Measurements from ENCODE around the gene A2M.

The A2M gene

DNA sequence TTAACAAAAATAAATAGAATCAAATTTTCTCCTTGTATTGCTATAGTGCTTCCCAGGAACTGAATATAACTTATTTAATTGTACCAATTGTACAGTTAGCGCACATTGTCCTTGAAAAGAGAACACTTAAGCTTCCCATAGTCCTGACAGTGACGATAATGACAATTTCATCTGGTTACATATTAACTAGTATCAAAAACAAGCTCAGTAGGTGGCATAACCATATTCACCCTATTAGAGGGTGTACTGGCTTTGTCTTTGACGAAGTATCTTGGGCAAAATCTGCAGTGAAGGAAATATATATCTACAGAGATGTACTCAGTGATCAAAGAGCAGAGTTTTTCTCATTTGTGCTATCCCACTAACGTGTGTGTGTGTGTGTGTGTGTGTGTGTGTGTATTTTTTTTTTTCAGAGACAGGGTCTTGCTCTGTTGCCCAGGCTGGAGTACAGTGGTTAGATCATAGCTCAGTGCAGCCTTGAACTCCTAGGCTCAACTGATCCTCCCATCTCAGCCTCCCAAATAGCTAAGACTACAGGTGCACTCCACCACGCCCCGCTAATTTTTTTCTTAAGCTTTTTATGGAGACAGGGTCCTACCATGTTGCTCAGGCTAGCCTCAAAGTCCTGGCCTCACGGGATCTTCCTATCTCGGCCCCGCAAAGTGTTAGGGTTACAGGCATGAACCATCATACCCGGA is 4.9 kb upstream of the A2M start:
- no peak for DNase-seq

DNA sequence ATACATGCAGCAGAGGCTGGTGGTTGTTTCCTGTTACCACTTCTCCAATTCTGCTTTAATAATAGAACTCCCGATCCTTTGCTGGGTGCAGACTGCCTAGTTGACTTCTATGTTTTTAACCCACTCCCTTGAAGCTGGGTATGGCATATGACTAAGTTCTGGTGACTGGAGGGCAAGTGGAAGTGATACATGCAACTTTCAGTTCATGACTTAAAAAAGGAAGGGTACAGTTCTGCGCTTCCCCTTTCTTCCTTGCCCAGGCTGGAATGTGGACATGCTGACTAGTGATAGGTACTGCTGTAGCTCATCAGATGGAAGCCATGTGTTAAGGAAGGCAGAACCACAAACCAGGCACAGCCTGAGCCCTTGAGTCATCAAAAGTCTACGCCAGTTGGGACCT is 2.4 kb upstream of the A2M start:
- no peak for DNase-seq

DNA sequence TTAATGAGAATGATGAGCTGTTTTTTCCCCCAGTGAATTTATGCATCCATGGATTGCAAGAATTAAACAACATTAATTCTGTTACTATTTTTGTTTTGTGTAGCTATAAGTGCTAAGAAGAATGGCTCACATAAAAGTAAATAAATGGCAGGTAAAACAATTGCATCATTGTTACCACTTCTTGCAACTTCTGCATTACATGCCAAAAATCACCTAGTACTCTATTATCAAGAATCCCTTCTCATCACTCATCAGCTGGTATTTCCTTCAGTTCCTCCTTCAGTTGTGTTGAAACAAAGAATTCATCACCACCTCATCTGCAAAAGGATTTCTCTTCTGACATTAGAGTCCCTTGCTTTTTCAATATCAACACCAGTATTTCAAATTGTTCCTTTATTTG is 773 bp downstream of the A2M start:
- no peak for DNase-seq

DNA sequence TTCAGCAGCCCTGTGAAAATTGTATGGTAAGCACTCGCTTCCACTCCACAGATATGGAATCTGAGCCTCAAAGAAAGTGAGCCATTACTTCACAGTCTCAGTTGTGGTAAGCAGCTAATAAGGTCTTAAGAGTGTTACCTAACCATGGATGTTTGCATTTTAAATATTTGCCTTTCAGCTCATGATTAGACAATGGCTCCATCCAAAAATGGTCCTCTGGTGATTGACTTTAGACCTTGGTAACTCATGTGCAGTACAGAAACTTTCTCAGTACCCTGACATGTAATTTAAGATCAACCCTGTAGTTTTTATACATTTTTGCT is 1.8 kb downstream of the A2M start:
- no peak for DNase-seq

DNA sequence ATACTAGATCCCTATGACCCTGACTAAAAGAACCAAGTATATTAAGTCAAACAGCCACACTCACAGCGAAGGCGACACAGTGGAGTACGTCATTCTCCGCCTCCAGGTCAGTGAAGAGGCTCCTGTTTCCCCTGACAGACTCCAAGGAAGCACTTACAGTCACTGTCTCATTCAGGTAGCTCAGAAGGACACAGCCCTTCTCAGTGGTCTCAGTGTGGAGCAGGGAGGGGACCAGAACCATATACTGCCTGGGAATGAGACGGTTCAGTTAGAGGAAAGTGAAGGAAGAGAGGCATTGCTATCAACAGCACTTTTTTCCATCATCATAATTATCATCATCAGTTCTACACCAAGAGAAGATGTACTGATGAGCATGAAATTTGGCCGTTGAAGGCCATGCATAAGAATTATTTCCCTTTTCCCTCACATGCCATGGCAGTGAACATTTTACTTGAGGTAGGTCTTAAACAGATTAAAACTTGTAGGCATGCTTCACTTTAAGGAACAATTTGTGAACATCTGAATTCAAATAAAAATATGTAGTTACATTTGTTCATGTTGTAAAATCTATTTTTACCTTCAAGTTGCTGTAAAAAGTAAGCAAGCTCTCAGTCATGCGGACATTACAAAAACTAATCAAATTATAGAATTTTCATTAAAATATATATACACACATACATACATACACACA is 2.3 kb downstream of the A2M start:
- DNase-seq, result no peak

DNA sequence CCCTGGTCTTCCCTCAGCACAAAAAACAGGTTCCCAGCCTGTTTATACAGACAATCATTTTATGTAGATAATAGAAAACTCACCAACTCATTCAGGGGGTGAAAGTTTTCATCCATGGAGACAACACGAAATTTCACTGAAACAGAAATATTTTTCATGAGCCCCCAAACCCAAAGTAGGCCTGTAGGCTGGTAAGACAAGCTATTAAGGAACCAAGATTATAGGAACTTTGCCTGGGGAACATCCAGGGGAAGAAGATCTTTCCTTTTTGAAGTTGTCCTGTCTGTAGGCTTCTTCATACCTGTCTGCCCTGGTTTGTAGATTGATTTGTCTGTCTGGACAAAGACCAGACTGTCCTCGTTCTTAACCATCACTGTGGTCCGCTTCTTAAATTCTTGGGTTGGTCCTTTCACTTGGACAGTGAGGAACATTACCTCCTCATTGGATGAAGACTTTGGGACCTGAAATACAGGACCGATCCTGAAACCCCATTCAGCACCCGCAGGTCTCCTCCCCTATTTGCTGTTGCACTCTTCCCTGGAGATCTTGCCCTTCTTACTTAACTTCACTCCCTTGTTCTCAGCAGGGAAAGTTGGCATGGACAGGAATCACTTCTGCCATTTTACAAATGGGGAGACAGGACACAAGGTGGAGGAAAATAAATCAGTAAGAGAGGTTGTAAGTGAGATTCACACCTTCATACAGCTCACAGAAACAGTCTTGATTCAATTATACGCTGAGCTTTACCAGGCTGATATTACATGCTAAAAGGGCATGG is 3.5 kb downstream of the A2M start:
- DNase-seq, result no peak

DNA sequence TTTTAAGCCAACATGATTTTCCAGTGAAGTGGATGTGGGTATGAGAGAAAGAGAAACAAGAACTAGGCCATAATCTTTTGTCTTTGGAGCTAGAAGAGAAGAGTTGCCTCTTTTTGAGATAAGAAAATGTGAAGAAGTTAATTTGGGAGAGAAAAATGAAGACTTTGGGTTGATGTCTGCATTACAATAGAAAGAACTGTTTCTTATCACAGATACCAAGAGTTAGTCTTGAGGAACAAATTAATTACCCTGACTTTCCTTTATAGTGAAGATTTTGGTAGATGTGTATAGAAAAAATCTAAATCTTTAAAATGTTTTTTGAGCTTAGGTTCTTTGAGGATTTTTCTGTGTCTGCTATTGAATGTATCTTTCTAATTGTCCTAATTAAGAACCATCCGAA is 4.2 kb downstream of the A2M start:
- DNase-seq, result no peak

DNA sequence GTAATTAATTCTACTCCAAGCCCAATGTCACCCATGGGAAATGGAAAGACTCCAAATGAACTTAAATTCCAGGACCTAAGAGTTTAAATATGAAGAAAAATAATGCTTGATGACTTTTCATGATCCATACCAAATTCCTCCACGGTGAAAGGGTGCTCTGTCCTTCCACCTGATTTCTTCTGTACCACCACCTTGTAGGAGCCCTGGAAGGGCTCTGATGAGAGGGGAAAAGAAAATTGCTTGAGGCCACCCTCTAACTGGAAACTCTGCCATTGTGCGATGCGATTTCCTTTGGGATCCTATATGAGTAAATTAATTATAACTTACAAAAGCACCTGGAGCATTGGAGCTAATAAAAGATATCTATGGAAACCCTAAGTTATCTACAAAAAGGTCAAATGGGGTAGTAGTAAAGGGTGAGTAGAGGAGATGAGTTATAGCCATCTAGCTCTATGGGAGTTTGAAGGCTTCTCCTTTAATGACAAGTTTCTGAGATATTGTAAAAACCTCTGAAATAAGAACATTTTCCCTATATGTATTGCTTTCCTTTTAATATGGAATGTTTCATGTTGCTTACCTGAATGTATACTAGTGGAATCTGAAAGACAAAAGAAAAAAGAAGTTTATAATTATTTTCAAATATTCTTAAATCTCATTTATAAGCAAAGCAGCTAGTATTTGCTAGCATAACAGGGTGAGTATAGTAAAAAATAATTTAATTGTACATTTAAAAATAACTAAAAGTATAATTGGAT is 5.8 kb downstream of the A2M start:
- DNase-seq, result no peak

DNA sequence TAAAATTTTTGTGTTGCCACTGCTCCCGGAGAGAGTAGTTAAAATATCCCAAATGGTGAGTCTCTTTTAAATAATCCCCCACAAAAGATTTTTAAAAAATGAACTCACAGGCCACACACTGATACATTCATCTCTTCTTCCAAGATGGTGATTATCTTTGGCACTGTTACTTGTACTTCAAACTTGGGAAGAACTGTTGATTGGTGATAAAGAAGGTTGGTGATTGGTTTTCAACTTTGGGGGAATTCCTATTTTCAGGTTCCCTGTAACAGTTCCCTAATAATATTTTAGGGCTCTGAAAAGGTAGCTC is 6.6 kb downstream of the A2M start:
- DNase-seq, result no peak

DNA sequence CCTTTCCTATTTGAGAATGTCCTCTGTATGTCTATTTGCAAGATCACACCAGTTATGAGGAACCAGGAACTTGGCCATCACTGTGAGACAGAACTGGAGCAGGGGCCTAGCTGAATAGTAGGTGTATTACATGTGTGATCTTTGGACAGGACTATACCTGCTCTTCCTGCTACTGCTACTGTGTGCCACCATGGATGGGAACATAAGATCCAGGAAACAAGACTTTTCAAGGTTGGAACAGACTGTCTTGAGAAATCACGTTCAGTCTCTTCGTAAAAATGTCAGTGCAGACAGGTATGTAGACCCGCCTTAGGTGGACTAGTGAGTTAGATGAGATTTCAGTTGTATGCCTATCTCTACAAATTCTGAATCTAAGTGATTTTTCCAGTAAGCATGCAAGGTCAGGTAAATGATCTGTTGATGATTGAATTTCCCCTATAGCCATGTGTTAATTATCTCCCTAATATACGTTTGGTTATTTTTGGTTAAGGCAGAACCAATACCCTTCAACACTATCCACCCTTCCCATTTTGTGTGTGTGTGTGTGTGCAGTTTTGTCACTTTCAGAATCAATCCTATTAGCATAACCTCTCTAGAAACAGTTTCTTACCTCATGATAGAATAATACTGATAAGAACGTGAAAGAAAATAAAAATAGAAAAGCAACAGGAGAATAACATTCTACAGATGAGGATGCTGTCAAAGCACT is 7.1 kb downstream of the A2M start:
- no peak for DNase-seq

DNA sequence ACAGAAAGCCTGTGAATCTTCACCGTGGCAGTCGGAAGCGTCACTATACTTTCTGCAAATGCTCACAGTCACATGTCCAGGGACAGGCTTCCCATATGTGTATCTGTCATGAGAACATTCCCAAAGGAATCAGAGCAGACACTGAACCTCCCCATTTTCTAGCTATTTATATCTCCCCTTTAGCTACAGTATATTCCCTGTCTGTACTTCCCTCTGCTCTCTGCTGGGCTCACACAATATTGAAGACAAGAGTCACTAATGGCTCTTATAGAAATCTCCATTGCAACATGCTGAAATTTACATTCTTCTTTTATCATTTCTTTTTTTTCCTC is 8.2 kb downstream of the A2M start:
- no peak for DNase-seq

DNA sequence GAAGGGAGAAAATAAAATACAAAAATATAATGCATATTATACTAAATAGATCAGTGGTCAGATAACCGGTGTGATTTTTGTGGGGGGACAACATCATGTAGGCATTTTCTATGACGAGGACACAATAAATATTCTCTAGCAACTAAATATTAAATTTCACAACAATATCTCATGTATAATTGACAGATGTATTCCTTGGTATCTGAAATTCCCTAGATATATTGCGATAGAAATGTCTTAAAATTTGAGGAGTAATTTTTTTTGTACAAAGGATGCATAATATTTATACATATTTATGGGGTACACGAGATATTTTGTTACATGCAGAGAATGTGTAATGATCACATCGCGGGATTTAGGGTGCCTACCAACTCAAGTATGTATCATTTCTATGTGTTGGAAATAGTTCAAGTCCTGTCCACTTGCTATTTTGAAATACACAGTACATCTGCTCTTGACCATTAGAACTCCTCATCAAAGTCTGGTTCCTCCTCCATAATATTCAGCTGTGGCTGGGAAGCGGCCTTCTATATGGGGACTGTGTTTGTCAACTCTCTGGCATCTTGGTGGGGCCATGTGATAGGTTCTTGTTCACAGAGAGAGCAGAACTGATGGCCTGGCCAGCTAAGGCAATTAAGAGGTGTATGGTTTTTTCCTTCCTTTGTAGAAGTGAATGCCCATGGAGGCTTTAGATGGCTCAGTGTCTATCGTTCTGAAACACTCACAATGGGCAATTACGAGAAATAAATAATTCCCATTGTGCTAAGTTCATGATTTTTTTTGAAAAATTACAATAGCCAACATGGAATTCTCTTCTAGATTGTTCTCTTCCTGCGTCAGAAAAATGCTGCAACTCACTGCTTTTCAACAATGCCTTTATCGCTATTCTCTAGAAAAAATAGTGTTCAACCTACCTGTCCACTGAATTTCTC is 8.8 kb downstream of the A2M start:
- DNase-seq, result no peak

DNA sequence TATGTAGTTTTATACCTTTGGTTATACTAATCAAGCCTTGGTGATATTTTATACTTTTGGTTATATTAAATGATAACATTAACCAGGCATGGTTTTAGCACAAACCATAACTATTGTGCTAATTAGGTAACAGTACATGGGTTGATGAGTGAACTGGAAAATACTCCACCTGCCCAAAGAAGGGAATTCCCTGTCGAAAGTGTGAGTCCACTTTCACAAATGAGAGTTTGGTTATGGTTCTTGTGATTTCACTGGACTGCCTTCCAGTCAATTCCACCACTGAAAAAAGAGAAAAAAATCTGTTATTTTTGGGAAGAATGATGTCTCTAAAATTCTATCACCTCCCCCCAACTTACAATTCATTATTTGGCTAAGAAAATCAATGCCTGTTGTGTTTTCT is 9.7 kb downstream of the A2M start:
- no peak for DNase-seq

DNA sequence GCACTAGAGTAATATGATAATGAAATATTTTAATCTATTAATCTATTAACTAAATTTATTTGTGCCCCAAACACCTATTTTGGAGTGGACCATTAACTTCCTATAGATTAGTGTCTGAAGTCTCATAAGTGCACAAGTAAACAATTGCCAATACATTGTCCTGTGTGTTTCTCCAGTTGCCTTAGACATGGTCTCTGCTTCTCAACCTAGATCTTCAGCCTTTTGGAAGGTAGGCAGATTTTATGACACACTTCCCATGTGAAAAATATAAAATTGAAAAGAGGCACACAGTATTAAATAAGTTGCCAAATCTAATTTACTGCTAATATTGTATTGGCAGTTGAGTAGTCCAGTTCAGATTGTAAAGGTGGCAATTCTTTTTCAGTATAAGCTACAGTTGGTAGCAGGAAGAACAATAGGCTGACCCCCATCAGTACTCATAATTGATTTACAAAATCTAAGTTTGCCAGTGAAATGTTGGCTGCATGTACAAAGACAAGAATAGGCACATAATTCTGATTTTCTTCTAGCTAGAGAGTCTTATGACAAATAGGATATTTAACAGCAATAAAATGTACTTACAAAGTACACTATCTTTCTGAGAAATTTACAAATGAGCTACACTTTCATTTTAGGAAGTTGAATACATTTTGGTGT is 10.8 kb downstream of the A2M start:
- no peak for DNase-seq

DNA sequence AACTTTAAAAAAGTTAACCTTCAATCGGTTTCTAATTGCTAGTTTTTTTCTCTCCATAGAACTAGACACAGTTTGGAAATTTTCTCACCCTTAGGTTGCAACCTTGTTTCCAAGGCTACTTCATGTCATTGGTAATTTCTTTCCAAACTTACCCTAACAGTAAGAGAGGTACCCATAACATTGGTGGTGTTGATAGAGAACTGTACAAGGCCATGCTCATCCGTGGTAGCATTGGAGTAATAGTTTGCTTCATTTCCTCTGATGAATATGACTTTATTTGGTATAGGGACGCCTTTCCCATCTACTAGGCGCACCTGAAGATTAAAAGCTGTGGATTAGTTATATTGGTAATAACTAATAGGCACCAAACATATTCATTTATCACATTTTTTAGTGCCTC is 11.6 kb downstream of the A2M start:
- DNase-seq, result no peak

DNA sequence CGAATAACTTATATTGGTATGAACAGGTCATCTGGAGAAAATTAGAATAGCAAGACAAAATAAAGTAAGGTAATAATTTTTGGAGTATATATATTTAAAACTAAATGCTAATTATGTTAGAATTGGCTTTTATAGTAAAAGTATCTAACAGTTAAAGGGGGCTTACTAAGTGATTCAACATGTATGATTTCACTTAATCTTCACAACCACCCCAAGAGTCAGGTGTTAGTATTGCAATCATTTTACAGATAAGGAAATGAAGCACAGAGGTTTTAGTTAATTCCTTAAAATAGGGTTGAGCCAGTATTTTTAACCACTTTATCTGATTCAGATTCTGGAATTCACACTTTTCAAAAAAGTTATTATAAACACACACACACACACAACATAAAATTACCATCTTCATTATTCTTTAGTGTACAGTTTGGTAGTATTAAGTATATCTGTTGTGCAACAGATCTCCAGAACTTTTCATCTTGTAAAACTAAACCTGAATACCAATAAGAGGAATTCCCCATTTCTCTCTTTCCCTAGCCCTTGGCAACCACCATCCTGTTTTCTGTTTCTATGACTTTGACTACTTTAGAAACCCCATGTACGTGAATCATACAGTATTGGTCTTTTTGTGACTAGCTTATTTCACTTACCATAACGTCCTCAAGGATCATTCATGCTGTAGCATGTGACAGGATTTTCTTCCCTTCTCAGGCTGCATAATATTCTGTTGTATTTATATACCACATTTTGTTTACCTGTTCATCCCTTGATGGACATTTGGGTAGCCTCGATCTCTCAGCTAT is 12.5 kb downstream of the A2M start:
- no peak for DNase-seq

DNA sequence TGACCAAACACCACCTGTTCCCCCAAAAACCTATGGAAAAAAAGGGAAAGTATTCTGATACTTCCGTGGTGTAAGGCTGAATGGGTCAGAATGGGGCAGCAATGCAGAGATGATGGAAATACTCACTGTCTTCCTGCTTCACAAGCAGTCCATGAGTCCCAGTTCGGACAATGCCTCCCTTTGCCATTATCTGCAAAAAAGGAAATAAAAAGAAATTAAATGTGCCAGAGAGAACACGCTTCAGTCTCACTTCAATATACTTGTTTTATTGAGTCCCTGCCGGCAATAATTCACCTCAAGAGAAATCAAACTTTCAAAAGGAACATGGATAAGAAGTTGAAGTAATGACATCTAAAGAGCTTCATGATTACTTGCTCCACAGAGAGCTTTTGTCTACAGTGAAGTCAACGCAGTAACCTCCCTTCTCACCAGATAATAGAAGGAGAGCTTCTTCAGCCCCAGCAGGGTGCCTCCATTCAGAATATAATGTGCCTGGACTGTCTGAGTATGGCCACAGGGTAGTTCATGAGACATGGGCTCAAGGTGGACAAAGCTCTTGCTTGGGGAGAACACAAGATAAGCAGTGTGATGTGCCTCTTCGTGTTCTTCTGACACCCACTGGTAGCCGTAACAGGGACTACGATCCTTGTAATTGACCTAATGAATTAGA is 14.6 kb downstream of the A2M start:
- DNase-seq, result no peak

DNA sequence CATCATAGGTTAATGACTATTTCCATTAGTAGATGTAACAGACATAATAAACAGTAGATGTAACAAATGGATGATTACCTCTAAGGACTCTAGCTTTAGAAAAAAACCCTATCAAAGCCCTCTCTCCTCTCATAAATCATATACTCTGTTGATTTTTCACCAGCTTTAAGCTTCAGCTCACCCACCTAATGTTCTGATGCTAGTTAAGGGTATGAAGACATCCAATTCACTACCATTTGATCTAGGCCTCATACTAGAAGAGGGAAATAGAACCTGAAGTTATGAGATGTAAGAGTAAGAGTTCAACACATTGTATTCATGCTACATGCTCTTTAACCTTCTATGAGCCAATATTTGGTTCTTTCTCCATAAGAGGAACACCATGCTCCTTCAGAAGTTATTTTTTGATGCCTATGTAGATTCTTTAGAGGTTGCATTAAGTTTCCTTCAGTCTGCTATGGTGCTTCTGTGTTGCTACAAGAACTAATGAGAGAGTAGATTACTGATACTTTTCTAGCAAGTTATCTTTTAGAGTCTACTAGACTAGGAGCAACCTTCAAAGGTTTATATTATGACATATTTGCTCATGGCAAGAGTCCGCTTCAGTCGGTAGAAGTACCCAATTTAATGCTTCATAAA is 16.0 kb downstream of the A2M start:
- DNase-seq, result no peak

DNA sequence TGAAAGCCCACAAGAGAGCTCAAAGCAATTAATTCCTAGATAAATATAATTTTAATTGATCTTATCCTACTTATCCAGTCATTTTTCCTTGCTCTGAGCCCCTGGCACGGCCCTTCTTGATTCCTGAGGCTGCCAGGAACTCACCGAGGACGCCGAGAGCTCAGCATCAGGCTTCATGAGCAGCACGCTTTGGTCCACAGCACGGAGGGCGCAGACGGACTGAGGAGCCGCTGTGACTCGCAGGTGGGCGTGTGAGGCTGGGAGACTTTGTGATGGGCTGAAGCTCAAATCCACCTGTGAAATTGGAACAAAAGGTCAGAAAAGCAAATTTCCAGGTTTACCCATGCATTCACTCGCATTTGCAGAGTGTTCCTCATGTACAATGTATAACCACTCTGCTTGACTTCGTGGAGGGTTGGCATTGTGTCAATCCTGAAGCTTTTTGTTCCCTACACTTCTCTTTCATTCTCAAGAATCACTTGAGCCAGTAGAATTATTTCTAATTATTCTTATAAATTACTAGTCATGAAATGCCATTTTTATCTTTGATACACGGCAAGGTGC is 17.2 kb downstream of the A2M start:
- DNase-seq, result no peak

Measured in NCI-H1436 treated with DMSO at 0.1 percent for 48 hours (cell line).